Lower leg skin (tissue), 4 donors: ENCODE measurements around the gene ACTR5. TPM values are rescaled to one million over a fixed set of nuclear protein-coding genes. Genes with fewer than 3 reads are reported as not detected.

Source experiments
- DNase-seq, 2 donors: peaks; one replicate each; pipeline ENCODE4 v3.0.0-alpha.2; 2019; ENCODE audit warnings: low spot score in 2 of 2
- H3K4me3 ChIP-seq: fragments of 200-600 bp; sonication (generic); 2 replicates; pipeline ENCODE4 v1.5.1; 2017; ENCODE audit warnings: mild to moderate bottlenecking, low read depth; ENCODE audit not compliant: poor library complexity, severe bottlenecking
- CTCF ChIP-seq, 3 donors: fragments of 450-650 bp; IDR thresholded peaks; one replicate each; pipeline ENCODE4 v1.5.1; 2016; ENCODE audit warnings: antibody characterized with exemption in 3 of 3, mild to moderate bottlenecking in 3 of 3, moderate library complexity in 2 of 3
- POLR2A ChIP-seq, 2 donors: fragments of 450-650 bp; IDR thresholded peaks; one replicate each; pipeline ENCODE4 v1.6.1; 2016 to 2017; ENCODE audit warnings: antibody characterized with exemption in 2 of 2, mild to moderate bottlenecking in 1 of 2, moderate library complexity in 1 of 2
- WGBS, 2 donors: methylation state at CpG; one replicate each; pipeline ENCODE4 v1.1.5; 2018; 5-methylcytosine and 5-hydroxymethylcytosine counted together
- intact Hi-C: fragments of 100-400 bp; cut with DNase I; formaldehyde crosslinking; loops from one replicate; pipeline ENCODE4 v1.15.0; 2023; ENCODE audit warnings: low total_unique reads
- total RNA-seq, 4 donors: library from RNA; depleted of rRNA; stranded (reverse); fragments of >200 nt; gene quantifications; one replicate each; pipeline ENCODE4 v1.1.0, GENCODE V29; 2016

Gene ACTR5
- total RNA-seq, 4 donors from 2014 or later: 7.3 to 11.7 (median 10.8) TPM

- intact Hi-C loops: no loop called here
- TF ChIP-seq POLR2A (IDR thresholded peaks at IDR 0.05): no peak
- no peak for TF ChIP-seq CTCF (IDR thresholded peaks at IDR 0.05)
- H3K4me3 ChIP-seq: no peak overlapping the region
- DNase-seq: peak in 1 of 2 donors; percentile 52
- WGBS, 2 donors: 93% methylated on average over 13 of the region's 13 CpGs
Measured at GRCh38 chr20:38754924-38755323, 6.7 kb downstream of the ACTR5 start.

GRCh38 chr20:38755324-38755910 is 7.2 kb downstream of the ACTR5 start:
- intact Hi-C loops: no loop called here

DNA sequence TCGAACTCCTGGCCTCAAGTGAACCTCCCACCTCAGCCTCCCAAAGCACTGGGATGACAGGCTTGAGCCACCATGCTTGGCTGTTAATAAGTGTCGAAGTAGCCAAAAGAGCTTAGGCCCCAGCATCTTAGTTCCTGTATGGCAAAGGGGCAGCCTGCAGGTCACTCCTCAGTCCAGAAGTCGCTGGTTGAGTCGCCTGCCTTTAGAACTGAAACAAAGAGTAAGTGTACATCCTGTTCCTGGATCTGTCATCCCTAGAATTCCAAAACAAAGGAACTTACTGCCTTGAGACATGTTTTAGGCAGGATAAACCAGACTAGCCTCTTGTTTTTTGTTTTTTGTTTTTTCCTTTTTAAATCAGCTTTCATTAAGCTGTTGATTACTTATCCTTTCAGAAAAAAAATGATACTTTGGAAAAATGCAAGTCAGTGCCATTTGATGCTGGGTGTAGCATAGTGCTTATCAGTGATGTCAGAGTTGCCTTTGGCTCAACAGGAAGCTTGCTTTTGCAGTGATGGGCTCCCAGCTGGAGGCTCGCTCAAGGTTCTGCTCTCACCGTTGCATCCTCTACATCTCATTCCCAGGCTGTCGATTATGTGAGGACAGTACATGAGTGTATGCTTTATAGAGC is 9.0 kb downstream of the ACTR5 start:
- peak in 1 of 2 donors; percentile 62 for DNase-seq
- intact Hi-C loops: no loop called here
- no peak overlapping the region for H3K4me3 ChIP-seq
- WGBS, 2 donors: 79 to 80% methylated on average over 7 of the region's 7 CpGs
- TF ChIP-seq POLR2A (IDR thresholded peaks at IDR 0.05) (no peak), CTCF (IDR thresholded peaks at IDR 0.05) (no peak)

More at GRCh38 chr20:38755324-38755910, 7.2 kb downstream of the ACTR5 start:
- no peak overlapping the region for H3K4me3 ChIP-seq
- no peak for TF ChIP-seq POLR2A (IDR thresholded peaks at IDR 0.05)
- no peak for TF ChIP-seq CTCF (IDR thresholded peaks at IDR 0.05)
- WGBS, 2 donors: 75 to 76% methylated on average over 6 of the region's 6 CpGs
- DNase-seq: peak in 1 of 2 donors; percentile 34

- TF ChIP-seq POLR2A (IDR thresholded peaks at IDR 0.05) (no peak), CTCF (IDR thresholded peaks at IDR 0.05) (no peak)
- DNase-seq: peak in 1 of 2 donors; percentile 7
- WGBS, 2 donors: 79 to 81% methylated on average over 7 of the region's 7 CpGs
- H3K4me3 ChIP-seq: no peak overlapping the region
- intact Hi-C loops: no loop called here
Measured at GRCh38 chr20:38759106-38759505, 10.8 kb downstream of the ACTR5 start.

DNA sequence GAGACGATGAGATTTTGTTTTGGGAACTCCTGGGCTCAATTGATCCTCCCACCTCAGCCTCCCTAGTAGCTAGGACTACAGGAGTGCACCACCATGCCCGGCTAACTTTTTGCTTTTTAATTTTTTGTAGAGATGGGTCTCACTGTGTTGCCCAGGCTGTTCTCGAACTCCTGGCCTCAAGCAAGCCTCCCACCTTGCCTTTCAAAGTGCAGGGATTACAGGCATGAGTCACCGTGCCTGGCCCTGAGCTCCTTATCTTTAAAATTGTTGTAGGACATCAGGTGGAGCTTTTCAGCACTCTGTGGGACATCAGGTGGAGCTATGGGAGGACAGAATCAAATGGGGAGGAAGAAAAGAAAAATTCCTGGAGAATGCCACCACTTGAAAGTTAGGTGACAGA is 12.7 kb downstream of the ACTR5 start:
- no peak overlapping the region for H3K4me3 ChIP-seq
- peak in 1 of 2 donors; percentile 13 for DNase-seq
- intact Hi-C loops: no loop called here
- WGBS, 2 donors: 88 to 95% methylated on average over 4 of the region's 4 CpGs
- TF ChIP-seq POLR2A (IDR thresholded peaks at IDR 0.05): no peak
- no peak for TF ChIP-seq CTCF (IDR thresholded peaks at IDR 0.05)
